Stimulated activated CD8-positive, alpha-beta memory T cell treated with anti-CD3 and anti-CD28 coated beads, Interleukin-7, amount 100 ng/mL, for 24 hours (primary cell): Measurements from ENCODE around the gene ADAT3.

Experiments used
- DNase-seq: peaks from one replicate; pipeline ENCODE4 v3.0.0-alpha.2; 2020; ENCODE audit warnings: low read depth

ADAT3 gene

GRCh38 chr19:1938071-1938470 lies 32.9 kb downstream of the ADAT3 start:
- no peak for DNase-seq

- no peak for DNase-seq
Measured at GRCh38 chr19:1941146-1942077, 36.2 kb downstream of the ADAT3 start, which contains the start of gene CSNK1G2. Gene CSNK1G2, plus strand, starts transcription at chr19:1941172. Its CDS starts 28,601 bp downstream, at chr19:1969773.

- peak; percentile 50 for DNase-seq
Measured at GRCh38 chr19:1942078-1942933, 37.1 kb downstream of the ADAT3 start.

GRCh38 chr19:1942934-1943555 lies 37.8 kb downstream of the ADAT3 start:
- DNase-seq: no peak

GRCh38 chr19:1943661-1944087 lies 38.5 kb downstream of the ADAT3 start:
- DNase-seq: no peak

GRCh38 chr19:1944088-1944915 lies 39.1 kb downstream of the ADAT3 start:
- DNase-seq: no peak

GRCh38 chr19:1944916-1945561 lies 39.8 kb downstream of the ADAT3 start:
- no peak for DNase-seq

GRCh38 chr19:1945899-1946298 lies 40.7 kb downstream of the ADAT3 start:
- no peak for DNase-seq

- DNase-seq: no peak
Measured at GRCh38 chr19:1947651-1948209, 42.5 kb downstream of the ADAT3 start.

GRCh38 chr19:1949304-1950101 lies 44.3 kb downstream of the ADAT3 start:
- DNase-seq: no peak

GRCh38 chr19:1950640-1951039 lies 45.4 kb downstream of the ADAT3 start:
- no peak for DNase-seq

- DNase-seq: no peak
Measured at GRCh38 chr19:1952635-1953034, 47.4 kb downstream of the ADAT3 start.

- no peak for DNase-seq
Measured at GRCh38 chr19:1953037-1953436, 47.8 kb downstream of the ADAT3 start.

- DNase-seq: no peak
Measured at GRCh38 chr19:1953441-1954094, 48.4 kb downstream of the ADAT3 start.

GRCh38 chr19:1954532-1954933 lies 49.3 kb downstream of the ADAT3 start:
- no peak for DNase-seq

GRCh38 chr19:1955171-1956121 lies 50.2 kb downstream of the ADAT3 start:
- no peak for DNase-seq

- no peak for DNase-seq
Measured at GRCh38 chr19:1956122-1956494, 50.9 kb downstream of the ADAT3 start.

- no peak for DNase-seq
Measured at GRCh38 chr19:1956868-1957492, 51.8 kb downstream of the ADAT3 start.
